GM20431 (cell line): ENCODE data around the gene CHAD.
"Not testable (repeated sequence)": the region's sequence is repeated elsewhere in the genome, so short reads cannot be mapped to it uniquely, and the experiment has no call there.

Experiments
- in situ Hi-C: fragments of 300-500 bp; cut with MseI, MboI; formaldehyde crosslinking; loops from one replicate; pipeline ENCODE4 v1.15.0; 2020; ENCODE audit warnings: low sequenced_read_pairs; ENCODE audit not compliant: unreplicated experiment

CHAD gene

DNA sequence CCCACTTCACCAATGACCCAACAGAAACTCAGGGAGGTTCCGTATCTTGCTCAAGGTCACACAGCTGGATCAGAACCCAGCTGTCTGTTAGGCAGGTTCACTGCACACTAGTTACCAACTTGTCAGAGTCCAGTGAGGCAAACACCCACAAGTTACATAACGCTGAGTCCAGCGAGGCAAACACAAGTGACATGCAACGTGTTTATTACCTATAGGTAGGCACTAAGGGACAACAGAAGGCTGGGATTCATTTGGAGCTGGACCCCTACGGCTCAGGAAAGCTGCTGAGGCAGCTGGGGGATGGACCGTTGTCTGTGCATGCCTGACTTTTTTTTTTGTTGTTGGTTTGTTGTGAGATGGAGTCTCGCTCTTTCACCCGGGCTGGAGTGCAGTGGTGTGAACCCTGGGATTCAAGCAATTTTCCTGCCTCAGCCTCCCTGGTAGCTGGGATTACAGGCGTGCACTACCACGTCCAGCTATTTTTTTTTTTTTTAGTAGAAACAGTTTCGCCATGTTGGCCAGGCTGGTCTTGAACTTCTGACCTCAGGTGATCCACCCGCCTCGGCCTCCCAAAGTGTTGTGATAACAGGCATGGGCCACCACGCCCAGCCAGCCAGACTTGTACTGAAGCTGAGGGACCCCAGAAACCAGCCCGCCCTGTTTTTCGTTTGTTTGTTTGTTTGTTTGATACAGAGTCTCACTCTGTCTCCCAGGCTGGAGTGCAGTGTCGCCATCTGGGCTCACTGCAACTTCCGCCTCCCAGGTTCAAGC lies 8.1 kb upstream of the CHAD start:
- in situ Hi-C loops, result no loop called here

DNA sequence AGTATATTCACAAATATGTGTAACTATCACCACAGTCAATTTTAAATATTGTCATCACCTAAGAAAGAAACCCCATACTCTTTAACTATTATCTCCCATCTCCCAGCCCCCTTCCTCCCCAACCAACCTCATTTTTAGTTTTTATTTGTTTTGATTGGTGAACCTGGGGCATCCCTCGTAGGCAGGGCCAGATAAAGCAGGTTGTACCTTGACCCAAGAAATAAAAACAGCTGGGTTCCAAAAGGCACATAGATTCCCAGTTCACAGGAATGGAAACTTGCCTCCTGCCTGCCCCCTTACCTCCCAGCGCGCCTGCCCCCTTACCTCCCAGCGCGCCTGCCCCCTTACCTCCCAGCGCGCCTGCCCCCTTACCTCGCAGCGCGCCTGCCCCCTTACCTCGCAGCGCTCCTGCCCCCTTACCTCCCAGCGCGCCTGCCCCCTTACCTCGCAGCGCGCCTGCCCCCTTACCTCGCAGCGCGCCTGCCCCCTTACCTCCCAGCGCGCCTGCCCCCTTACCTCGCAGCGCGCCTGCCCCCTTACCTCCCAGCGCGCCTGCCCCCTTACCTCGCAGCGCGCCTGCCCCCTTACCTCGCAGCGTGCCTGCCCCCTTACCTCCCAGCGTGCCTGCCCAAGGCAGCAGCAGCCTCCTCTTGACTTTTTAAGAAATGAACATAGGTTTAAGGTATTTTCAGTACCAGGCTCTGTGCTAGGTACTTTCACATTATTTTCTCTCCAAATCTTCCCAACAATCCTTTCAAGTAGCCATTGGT lies 7.3 kb upstream of the CHAD start:
- in situ Hi-C loops, result not testable (repeated sequence)

DNA sequence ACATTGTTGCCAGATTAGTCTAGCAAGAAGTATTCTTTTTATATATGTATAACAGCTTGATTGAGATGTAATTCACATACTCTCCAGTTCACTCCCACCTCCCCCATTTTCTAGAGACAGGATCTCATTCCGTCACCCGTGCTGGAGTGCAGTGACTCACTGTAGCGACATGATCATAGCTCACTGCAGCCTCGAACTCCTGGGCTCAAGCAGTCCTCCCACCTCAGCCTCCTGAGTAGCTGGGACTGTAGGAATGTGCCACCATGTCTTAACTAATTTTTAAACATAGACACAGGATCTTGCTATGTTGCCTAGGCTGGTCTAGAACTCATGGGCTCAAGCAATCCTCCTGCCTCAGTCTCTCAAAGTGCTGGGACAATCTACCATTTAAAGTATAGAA lies 6.7 kb upstream of the CHAD start:
- in situ Hi-C loops, result no loop called here

DNA sequence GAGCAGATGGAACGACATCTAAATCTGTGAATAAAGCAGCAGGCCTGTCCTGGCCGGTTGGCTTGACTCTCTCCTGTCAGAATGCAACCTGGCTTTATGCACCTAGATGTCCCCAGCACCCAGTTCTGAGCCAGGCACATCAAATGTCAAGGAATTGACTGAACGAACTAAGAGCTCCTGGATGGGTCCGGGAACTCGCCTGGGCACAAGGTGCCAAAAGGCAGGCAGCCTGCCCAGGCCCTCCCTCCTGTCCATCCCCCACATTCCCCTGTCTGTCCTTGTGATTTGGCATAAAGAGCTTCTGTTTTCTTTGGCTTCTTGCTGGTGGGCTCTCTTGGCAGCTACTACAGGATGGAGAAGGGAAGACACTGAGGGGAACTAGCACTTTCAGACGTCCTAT lies 5.8 kb upstream of the CHAD start:
- in situ Hi-C loops, result no loop called here

DNA sequence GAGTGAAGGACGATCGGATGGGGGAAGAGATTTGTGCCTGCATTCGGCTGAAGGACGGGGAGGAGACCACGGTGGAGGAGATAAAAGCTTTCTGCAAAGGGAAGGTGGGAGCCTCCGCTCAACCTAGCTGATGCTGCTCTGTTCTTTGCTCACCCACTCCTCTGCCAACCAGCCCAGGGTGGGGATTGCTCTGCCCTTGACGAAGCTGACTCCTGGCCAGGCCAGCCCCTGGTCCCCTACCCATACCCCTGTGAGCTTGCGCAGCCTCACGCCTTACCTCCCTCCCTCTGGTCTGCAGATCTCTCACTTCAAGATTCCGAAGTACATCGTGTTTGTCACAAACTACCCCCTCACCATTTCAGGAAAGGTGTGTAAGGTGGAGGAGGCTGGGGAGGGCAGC lies 5.2 kb upstream of the CHAD start:
- in situ Hi-C loops, result no loop called here

DNA sequence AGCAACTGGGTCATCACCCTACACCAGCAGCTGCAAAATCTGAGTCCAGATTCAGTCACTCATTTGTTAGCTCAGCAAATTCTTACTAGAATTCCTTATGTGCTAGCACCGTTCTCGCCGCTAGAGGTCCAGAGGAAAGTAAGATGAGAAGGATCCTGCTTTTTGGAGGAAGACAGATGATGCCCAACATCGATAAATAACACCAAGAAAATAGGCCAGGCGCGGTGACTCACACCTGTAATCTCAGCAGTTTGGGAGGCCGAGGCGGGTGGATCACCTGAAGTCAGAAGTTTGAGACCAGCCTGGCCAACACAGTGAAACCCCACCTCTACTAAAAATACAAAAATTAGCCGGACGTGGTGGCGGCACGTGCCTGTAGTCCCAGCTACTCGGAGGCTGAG lies 4.1 kb upstream of the CHAD start:
- in situ Hi-C loops, result not testable (repeated sequence)

DNA sequence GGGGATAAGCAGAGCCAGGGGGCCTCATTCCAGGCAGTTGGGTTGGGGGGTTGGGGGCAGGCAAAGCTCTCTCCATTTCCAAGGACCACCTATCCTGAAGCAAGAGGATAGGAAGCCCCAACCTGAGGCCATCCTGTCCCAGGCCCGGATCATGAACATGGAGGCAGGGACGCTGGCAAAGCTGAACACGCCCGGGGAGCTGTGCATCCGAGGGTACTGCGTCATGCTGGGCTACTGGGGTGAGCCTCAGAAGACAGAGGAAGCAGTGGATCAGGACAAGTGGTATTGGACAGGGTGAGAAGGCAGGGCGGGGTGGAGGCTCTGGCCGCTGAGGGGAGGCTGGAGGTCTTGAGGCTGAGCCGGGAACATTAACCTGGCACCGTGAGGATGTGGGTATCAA lies 3.6 kb upstream of the CHAD start:
- in situ Hi-C loops, result no loop called here

DNA sequence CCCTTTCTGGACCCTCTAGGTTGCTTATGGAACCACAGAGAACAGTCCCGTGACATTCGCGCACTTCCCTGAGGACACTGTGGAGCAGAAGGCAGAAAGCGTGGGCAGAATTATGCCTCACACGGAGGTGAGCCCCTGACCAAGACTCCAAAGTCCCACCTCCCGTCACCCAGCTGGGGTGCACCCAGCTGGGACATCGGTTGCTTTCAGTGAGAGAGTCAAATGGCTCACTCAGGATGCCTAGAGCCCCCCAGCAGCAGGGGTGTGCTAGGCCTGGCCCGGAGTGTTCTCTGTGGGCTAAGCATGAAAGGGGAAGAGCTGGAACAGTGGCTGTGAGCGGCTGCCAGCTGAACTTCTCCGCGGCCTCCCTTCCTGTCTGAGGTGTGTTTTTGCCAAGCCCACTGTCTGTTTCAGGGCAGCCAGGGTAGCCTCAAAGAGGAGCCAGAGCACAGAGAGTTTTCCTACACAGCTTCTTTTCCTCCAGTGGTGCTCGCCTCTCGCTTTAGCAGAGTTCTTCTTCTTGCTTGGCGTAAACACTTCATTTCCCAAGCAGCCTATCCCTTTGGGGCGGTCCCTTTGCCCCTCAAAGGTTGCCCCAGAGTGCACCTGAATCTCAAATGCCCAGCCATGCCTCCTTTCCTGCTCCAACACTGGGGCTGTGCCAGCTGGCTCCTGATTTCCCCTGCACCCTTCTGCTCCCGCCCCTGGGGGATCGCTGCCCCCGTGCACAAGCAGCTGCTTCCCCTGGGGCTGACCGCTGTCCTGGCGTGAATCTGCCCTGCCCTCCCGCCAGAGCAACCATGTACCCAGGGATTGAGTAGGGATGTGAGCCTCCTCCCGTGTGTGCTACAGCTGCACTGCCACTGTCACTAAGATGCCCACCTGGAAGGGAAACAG lies 2.6 kb upstream of the CHAD start:
- in situ Hi-C loops, result no loop called here

DNA sequence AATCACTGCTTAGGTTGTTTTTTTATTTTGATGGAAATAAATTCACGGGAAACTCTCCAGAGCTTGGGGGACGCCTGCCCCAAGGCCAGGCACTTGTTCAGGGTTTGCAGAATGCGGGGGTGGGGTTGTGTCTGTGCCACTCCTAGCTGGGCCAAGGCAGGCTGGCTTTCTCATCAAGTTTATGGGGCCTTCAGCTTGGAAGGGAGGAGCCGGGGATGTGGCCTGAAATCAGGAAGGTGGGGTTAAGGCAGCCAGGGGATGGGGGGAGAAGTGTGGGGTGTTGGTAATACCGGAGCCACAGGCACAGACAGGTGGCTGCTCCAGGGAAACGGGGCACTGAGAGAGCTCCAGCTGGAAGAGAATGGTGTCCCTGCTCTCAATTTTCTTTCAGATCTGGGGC lies 1.7 kb upstream of the CHAD start:
- in situ Hi-C loops, result no loop called here

DNA sequence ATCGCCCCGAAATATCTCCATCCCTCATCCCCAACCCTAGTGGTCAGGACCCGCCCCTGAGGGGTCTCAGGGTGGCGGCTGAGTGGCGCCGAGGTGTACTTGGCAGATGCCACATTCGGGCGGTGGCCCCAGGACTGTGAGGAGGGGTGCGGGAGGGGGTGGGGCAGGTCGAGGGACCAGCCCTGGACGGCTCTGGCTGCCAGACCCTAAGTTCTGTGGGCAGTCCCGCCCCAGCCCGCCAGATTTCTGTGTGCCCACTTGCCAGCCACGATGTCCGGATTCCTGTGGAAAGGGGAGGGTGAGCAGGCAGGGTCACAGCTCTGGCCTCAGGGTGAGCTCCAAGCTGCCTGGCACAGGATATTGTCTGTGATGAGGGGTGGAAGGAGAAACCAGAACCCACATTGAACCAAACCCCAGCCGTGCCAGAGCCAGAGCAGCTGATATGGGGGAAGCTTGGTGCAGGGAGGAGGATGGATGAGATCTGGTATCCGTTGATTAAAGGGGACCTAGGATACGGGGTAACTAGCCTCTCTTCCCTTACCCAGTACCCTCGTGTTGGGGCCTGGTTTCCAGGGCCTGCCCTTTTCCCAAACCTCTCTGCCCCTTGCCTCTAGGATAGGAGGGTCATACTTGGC lies 1.1 kb upstream of the CHAD start:
- in situ Hi-C loops, result no loop called here

DNA sequence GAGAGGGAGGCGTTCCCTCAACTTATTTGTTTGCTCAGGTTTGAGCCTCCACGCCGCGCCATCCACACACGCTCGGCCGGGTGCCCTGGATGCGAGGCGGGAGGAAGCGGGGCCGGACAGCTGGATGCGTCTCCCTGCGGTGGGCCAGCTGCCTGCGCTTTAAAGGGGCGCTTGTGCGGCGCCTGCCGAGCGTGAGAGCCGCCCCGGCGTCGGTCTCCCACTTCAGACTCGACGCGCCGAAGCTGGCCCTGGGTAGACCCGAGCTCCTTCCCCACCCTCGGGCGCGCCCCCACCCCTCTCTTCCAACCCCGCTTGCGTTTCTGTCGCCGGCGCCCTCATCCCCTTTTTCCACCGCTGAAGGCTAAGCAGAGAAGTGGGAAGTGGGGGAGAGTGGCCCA lies 527 bp upstream of the CHAD start:
- in situ Hi-C loops, result no loop called here

DNA sequence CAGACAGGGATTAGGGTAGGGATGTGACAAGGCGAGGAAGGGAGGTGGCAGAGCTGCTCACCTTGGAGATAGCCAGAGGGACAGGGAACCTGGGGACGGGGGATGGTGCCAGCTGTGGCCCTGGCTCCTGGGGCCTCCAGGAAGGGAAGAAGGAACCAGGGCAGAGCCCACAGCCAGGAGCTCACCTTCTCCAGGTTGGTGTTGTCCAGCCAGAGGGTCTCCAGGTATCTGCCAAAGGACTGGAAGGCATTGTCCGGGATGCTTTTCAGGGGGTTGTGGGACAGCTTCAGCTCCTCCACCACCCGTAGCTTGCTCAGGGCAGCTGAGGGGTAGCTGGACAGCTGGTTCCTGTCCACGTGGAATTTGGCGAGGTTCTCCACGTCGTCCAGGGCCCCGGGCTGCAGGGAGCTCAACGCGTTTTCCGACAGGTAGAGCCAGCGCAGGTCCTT lies 801 bp downstream of the CHAD start:
- in situ Hi-C loops, result no loop called here

DNA sequence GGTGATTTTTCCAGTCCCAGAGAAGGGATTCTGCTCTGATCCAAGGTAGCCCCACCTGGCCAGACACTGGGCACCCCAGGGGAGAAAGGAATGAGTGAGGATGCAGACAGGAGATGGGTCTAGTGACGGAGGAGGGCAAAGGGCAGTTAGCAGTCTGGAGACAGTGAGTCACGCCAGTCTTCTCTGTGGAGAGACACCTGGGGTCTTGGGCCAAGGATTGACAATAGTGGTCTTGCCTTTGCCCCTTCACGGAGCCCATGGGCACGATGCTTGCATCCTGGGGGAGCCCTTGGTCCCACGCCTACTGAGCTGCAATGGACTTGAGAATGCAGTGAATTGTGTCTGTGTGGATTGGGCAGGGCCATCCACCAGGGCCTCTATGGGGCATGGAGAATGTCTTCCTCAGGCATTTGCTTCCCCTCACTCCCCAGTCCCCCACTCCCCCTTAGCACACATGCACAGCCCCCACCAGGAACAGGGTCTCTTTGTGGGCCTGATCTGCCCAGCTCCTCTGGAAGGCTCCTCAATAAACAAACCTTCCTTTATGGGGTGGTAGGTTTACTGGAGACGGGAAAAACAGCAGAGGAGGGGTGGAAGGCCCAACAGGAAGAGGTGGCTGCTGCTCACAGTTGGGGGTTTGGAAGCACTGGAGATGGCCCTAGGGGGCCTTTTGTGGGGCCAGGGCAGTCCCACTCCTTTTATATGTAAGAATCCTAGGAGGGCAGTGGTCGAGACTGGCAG lies 1.4 kb downstream of the CHAD start:
- in situ Hi-C loops, result no loop called here

DNA sequence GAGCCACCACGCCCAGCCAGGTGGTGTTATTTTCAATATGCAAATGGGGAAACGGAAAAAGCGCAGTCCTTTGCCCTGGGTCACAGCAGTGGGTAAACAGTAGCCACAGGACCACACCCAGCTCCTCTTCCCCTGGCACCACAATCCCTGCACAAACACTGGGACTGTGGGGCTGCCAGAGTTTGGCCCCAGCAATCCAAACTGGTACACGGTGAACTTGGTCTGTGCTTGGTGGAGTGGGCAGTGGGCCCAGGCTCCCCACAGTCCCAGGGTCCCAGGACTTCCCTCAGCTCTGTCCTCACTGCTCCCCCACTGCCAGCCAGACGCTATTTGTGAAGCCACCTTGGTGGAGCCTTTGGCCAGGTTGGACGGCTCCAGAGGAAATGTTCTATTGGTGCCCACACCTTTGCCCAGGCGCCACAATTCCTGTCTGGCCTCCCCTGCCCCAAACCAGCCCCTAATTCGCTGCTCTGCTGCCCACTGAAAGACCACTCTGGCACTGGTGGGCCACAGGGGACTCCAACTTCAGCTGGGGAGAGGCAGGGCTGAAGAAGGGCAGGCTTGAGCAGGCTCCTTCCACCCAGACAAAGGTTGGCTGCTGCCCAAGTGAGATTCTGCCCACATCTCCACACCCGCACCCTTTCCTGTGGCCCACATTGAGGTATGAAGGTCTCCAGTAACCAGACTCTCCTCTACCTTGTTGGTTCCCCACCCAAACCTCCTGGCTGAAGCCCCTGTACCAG lies 2.1 kb downstream of the CHAD start:
- in situ Hi-C loops, result no loop called here

DNA sequence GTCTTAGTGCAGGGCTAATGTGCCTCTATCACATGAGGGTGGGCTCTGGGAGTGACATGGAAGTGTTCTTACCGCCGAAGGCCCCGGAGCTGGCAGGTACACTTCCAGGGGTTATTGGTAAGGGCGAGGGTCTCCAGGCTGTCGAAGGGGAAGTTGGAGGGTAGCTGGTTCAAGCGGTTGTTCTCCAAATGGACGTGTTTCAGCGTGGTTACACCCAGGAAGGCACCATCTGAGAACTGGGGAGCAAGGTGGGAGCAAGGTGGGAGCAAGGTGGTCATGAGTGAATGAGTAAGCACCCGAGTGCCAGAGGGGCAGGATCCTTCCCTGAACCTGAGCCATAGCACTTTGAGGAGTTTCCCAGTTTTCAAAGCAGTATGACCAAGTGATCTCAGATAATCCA lies 3.0 kb downstream of the CHAD start:
- in situ Hi-C loops, result no loop called here

DNA sequence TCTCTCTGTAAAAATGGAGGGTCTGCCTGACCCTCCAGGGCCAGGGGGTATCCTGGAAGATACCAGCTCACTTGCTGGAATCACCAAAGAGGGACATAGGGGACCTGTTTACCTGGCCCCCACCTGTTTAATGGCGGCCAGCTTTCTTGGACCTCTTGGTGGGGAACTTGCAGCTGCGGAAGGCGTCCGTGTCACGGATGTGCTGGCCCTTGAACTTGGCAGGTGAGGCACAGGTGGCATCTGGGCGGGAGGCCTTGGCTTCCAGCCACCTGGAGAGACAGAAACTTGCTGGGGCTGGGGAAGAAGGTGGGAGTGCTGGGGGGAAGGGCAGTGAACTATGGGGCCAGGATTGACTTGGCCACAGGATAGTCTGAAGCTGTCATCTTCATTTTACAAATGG lies 3.5 kb downstream of the CHAD start:
- in situ Hi-C loops, result no loop called here

DNA sequence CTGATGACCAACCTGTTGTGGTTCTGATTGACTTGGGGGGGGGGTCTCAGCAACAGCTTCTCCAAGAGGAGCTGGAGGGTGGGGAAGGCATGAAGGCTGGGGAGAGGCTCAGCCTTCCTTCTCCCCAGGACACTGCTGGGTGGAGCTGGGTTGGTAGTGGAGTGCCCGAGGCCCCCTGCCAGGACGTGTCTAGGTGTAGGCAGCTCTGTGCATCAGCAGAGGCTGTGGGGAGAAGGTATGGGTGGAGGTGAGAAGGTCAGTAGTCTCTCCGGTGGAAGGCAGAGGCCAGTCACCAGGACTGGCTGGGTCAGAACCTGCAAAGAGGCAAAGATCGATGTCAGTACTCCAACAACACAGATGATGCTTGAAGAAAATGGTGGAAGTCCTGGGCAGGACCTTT lies 3.9 kb downstream of the CHAD start:
- in situ Hi-C loops, result no loop called here

DNA sequence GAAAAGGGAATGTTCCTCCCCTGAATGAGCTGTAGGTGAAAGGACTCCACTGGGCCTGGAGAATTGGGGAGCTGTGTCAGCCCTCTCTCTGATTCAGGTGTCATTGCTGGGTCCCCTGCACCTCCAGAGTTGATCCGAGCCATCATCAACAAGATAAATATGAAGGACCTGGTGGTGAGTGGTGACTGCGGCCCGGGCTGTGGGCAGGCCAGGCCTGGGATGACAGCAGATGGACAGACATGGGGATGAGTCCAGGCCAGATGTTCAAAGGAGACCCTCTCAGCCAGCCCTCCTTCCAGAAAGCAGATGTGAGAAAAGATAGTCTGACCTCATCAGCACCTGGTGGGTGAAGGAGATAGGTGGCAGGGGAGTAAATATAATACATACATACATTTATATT lies 4.6 kb downstream of the CHAD start:
- in situ Hi-C loops, result no loop called here

DNA sequence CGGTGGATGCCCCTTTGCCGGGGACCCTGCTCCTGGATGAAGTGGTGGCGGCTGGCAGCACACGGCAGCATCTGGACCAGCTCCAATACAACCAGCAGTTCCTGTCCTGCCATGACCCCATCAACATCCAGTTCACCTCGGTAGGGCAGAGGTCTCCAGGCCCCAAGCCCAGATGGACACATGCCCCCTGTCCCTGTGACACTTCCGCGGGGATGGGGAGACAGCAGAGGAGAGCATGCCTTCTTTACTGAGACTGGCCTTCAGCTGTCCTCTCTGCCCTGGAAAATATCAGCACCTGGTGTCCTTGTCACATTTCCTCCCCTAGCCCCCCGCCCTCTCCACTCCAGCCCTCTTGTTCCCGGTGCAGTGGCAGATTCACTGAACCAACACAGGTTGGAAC lies 6.2 kb downstream of the CHAD start:
- in situ Hi-C loops, result no loop called here
